ENCODE results near the gene TNK2.

TNK2 gene

DNA sequence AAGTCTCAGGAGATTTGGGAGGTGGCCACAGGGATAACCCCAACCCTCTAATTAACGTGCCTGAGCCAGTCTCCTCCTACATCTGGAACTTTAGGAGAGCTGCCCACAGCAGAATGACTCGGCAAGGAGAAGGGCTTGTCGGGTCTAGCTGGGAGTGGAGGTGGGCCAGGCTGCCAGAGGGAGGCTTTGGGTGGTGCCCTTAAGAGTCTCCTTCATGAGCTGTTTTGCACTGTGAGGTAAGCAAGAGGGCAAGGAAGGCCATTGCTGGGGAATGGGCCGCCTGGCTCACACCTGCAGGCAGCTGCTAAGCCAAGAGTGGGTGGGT is 3.6 kb upstream of the TNK2 start:
- Mint-ChIP-seq H3K4me3 (no peak overlapping the region), H3K36me3 (ENCODE audit: low read depth) (no peaks in the 10 kb centered on the region), H3K27me3 (ENCODE audit: low read depth, poor library complexity) (peaks cover 32% of the 10 kb centered on the region), H3K9me3 (no peaks in the 10 kb centered on the region), H3K27ac (peak overlapping the region; percentile 29), H3K4me1 (peaks cover 41% of the 10 kb centered on the region)
- DNase-seq, result no peak
- TF ChIP-seq, protein P1, sequence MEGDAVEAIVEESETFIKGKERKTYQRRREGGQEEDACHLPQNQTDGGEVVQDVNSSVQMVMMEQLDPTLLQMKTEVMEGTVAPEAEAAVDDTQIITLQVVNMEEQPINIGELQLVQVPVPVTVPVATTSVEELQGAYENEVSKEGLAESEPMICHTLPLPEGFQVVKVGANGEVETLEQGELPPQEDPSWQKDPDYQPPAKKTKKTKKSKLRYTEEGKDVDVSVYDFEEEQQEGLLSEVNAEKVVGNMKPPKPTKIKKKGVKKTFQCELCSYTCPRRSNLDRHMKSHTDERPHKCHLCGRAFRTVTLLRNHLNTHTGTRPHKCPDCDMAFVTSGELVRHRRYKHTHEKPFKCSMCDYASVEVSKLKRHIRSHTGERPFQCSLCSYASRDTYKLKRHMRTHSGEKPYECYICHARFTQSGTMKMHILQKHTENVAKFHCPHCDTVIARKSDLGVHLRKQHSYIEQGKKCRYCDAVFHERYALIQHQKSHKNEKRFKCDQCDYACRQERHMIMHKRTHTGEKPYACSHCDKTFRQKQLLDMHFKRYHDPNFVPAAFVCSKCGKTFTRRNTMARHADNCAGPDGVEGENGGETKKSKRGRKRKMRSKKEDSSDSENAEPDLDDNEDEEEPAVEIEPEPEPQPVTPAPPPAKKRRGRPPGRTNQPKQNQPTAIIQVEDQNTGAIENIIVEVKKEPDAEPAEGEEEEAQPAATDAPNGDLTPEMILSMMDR (IDR thresholded peaks at IDR 0.05), result no peak

DNA sequence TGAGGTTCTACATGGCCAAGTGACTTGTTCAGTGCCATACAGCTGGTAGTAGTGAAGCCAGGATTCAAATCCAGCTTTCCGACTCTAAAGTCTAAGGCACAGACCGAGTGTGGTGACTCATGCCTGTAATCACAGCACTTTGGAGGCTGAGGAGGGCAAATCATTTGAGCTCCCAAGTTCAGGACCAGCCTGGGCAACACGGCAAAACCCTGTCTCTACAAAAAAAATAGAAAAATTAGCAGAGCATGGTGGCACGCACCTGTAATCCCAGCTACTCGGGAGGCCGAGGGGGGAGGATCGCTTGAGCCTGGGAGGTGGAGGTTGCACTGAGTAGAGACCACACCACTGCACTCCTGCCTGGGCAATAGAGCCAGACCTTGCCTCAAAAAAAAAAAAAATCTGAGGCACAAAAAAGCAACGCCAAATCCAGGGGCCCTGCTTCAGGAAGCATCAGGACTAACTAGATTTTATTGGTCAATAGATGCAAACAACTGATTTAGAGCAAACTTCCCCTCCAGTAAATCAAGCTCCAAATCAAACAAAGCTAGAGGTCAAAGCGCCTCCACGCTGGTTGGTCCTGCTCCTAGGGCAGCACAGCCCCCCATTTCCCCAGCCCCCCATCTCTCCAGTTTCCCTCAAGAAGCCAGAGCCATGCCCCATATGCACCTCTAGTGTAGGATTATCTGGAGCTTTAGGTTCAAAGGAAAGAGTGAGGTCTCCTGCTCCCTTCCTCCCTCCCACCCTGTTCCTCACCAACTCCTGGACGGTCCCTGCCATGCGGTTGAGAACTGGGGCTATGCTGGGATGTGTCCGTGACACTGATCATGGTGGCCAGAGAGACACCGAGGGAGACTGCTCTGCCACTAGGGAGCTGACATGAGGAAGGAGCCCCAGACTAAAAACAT is 2.9 kb upstream of the TNK2 start:
- no peaks in the 10 kb centered on the region for H3K9me3 Mint-ChIP-seq
- TF ChIP-seq, protein P1 (IDR thresholded peaks at IDR 0.05), result no peak
- no peak overlapping the region for H3K27ac Mint-ChIP-seq
- H3K27me3 Mint-ChIP-seq (ENCODE audit: low read depth, poor library complexity), result peaks cover 31% of the 10 kb centered on the region
- H3K4me1 Mint-ChIP-seq, result peaks cover 48% of the 10 kb centered on the region
- DNase-seq, result no peak
- H3K36me3 Mint-ChIP-seq (ENCODE audit: low read depth), result peaks cover 1% of the 10 kb centered on the region
- no peak overlapping the region for H3K4me3 Mint-ChIP-seq

DNA sequence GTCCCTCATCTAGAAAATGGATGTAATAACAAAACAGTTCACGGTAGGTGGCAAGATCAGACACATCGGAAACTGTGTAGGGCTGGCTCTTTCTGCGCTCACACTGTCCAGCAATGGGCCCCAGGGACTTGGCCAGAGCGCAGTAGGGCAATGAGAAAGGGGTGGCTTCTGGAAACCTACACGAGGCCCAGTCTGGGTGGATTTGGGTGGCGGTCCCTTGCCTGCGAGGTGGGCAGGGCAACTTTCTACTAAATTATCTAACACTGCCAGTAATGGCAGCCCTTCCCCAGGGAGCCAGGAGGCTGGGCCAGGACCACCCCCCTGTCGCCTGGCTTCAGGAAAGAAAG is 2.1 kb upstream of the TNK2 start:
- Mint-ChIP-seq H3K4me1 (peaks cover 56% of the 10 kb centered on the region), H3K27me3 (ENCODE audit: low read depth, poor library complexity) (peaks cover 33% of the 10 kb centered on the region), H3K27ac (no peak overlapping the region), H3K9me3 (no peaks in the 10 kb centered on the region), H3K4me3 (peak overlapping the region; percentile 73), H3K36me3 (ENCODE audit: low read depth) (peaks cover 9% of the 10 kb centered on the region)
- DNase-seq, result no peak
- TF ChIP-seq, protein P1 (IDR thresholded peaks at IDR 0.05), result no peak

DNA sequence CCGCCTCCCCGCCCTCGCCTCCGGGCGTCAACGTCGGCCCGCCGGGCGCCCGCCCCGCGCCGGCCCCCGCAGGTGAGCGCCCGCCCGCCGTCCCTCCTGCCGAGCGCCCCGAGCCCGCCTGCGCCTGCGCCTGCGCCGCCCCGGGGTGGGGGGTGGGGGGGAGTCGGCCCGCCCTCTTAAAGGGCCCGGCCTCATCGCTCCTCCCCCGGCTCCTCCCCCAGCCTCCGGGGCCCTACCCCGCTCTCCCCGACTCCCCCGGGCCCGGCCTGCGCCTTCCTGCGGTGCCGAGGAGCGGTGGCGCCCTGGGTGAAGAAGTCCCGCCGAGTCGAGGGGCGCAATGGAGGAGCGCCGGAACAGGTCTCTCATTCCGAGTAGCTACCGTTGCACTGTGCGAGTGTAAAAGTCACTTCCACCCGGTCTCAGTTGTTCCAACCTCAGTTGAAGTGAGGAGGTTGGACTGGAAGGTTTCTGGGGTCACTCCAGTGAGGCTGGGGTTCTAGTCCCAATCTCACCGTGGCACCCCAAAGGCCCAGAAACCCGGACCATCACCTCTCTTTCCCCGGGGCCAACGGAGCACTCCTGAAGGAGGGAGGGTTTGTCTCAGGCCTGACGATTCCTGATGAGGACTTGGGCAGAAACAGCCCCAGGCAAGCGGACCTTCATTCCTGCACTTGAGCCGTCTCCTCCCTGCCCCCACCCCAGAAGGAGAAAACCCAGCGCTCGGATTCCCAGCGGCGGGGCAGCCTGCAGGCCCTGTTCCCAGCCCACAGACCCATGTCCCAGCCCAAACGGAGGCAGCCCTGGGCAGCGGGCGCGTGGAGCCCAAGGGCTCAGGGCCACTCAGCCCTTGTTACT is 1.5 kb upstream of the TNK2 start:
- Mint-ChIP-seq H3K9me3 (no peaks in the 10 kb centered on the region), H3K27ac (no peak overlapping the region), H3K4me3 (peak overlapping the region; percentile 73), H3K4me1 (peaks cover 54% of the 10 kb centered on the region), H3K27me3 (ENCODE audit: low read depth, poor library complexity) (peaks cover 32% of the 10 kb centered on the region), H3K36me3 (ENCODE audit: low read depth) (peaks cover 12% of the 10 kb centered on the region)
- DNase-seq, result peak; percentile 89
- TF ChIP-seq, protein P1 (IDR thresholded peaks at IDR 0.05), result no peak

DNA sequence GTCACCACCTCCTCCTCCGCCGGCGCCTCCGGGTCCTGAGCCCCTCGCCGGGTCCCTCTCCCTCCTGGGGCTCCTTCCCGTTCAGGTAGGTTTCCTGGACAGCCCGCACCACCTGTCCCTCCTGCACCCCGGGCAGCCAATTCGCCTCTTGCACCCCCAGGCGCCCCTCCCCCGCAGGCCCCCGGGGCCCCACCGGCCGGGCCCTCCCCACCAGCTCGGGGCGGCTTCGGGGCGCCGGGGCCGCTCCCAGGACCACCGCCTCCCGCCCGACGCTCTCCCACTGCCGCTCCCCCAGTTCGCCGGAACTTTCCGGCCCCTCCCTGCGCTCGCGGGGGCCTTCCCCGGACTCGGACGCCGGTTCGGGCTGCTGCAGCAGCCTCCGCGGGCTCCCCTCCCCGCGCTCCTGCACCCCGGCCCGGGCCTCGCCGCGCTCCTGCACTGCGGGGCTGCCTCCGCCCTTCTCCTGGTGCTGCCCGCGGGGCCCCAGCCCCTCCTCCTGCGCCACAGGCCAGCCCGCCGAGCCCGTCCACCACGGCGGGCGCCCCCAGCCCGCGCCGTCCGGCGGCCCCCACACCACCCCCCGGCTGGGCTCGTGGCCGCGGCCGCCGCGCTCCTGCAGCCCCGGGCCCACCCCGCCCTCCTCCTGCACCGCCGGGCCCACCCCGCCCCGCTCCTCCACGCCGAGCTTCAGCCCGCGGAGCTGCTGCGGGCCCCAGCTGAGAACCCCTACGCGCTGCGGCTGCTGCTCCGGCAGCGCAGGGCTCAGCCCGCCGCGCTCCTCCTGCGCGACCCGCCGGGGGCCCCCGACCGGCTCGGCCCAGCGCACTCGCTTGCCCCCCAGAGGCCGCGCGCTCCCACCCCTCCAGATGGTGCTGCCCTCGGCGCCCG is 587 bp upstream of the TNK2 start:
- TF ChIP-seq, protein P1 (IDR thresholded peaks at IDR 0.05), result no peak

More for the DNA sequence above, 587 bp upstream of the TNK2 start:
- H3K4me1 Mint-ChIP-seq, result peaks cover 48% of the 10 kb centered on the region
- DNase-seq, result no peak
- peak overlapping the region; percentile 85 for H3K4me3 Mint-ChIP-seq
- H3K27me3 Mint-ChIP-seq (ENCODE audit: low read depth, poor library complexity), result peaks cover 31% of the 10 kb centered on the region
- H3K36me3 Mint-ChIP-seq (ENCODE audit: low read depth), result peaks cover 12% of the 10 kb centered on the region
- H3K27ac Mint-ChIP-seq, result no peak overlapping the region
- no peaks in the 10 kb centered on the region for H3K9me3 Mint-ChIP-seq
